GM19240 (cell line): ENCODE measurements around the gene ARHGAP32.
A peak's percentile ranks its signal among the peaks of the same experiment; 100 is the strongest.
"Not testable (repeated sequence)": the region's sequence is repeated elsewhere in the genome, so short reads cannot be mapped to it uniquely, and the experiment has no call there.

Source experiments
- DNase-seq: peaks from one replicate; pipeline ENCODE4 v3.0.0; 2011; ENCODE audit warnings: low spot score; ENCODE audit not compliant: insufficient read length

ARHGAP32 gene

DNA sequence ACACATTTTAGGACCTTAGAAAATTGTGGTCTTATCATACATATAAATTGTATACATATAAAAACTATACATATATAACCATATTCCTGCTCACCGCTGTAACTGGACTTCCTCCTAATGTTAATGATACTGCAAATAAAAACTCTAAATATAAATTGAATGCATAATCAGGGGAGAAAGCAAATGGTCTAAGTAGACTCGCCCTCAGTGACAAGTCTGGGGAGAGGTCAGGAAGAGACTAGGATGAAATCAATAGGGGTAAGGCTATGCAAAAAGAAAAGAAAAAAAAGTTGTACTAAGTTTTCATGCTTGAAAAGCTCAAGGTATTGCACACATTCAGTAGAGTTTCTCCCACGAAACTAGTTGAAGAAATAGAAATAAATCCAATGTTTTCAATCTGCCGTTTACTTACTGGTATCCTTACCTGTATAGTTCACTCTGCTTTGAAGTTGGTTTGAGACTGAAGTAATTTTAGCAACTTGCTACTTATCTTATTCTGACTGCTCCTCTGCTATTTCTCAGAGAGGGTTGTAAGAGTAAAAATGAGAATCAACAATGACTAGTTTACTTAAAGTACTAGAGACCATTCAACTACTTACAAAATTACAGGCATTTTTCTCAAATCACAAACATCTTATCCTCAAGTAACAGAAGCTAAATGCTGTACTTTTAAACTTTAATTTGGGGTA lies 12.2 kb upstream of the ARHGAP32 start:
- DNase-seq = no peak

DNA sequence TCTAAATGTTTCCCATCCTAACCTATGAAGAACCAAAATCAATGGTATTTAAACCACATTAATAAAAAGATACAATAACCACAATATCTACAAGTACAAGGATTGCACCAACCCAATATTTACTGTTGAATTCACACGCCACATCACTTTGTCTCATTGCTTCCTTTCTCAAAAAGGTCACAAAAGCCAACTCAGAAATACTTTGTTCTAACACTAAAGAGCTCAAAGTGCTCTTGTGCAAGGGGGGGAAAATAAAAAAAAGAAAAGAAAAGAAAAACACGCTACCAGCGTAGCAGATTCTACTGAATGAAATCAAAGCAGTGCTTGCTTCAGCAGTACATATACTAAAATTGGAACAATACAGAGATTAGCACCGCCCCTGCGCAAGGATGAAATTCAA lies 10.5 kb upstream of the ARHGAP32 start:
- no peak for DNase-seq

DNA sequence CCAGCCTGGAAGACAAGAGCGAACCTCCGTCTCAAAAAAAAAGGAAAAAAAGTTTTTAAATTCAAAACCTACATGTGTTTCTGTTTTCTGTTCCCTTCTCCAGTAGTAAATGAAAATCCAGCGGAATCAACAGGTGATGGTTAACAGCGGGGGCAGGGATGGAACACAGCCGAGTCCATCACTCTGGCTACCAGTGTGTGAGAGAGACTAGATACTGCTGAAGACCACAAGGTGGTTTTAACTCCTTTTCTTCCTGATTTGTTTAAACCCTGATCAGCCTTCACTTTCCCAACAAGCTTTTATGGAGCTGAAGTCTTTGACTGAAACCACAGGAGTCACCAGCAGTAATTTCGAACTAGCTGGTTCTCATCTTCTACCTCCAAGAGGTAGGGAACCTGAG lies 3.6 kb upstream of the ARHGAP32 start:
- DNase-seq = no peak

DNA sequence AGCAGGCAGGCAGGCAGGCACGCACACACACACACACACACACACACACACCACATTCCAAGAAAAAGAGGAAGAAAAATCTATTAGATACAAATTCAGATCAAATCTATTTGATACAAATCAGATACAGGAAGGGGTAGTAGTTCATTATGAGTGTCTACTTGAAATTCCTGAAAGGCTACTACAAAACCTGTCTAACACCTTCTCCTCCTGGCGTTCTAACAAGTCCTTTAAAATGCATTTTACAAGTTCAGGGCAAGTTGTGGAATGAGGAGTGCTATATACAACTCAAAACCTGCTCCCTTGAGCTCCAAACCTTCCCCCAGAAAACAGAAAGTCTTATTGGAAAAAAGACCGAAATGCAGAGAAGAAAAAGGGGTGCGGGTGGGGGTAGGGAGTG lies 476 bp downstream of the ARHGAP32 start:
- DNase-seq = no peak

DNA sequence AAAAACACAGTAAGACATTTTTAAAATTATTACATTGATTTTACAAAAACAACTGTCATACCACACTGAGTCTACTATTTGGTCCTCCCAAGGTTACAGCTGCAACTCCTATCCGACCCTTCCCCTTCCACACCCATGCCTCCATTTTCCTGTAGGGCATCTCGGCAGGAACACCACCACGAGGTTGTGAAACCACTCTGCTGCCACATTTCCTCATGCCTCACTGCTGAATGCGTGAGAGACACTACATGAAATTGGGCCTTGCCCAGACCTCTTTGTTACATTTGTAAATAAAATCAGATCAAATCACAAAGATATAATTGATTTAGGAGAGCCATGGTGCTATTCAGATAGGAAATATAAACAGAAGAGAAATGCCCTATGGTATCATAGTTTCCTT lies 2.0 kb downstream of the ARHGAP32 start:
- no peak for DNase-seq

DNA sequence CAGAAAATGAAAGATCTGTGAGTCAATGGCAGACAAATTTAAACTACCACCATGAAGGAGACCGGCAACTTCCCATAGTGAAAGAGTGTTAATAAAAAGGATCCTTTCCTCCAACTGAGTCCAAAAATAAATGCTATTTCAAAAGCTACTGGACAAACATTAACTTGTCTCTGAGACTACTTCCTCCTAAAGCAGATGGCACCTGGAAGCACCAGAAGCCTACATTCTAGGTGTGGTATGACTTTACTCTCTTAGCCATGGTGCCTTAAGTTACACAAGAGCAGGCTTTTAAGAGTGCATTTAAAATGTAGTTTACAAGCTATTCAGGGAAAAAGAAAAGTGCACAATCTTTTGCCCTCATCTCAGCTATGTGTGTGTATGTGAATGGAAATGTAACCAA lies 2.5 kb downstream of the ARHGAP32 start:
- no peak for DNase-seq

DNA sequence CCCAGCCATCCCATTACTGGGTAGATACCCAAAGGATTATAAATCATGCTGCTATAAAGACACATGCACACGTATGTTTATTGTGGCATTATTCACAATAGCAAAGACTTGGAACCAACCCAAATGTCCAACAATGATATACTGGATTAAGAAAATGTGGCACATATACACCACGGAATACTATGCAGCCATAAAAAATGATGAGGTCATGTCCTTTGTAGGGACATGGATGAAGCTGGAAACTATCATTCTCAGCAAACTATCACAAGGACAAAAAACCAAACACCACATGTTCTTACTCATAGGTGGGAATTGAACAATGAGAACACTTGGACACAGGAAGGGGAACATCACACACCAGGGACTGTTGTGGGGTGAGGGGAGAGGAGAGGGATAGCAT lies 7.0 kb downstream of the ARHGAP32 start:
- not testable (repeated sequence) for DNase-seq

DNA sequence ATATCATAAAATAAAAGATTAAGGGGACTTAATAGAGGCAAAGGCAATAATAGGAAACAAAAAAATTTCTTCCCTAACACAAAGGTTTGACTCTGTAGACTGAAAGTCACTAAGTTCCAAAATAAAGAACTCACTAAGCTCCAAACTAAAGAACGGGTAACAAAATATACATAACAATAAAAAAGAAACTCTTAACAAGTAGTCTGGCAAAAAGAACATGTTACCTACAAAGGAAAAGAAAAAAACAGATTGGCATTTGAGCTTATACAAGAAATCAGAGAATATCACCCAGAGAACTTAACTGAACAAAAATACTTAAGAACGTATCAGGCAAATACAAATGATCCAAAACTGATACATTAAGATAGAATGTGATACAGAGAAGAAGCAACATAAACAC lies 7.5 kb downstream of the ARHGAP32 start:
- no peak for DNase-seq

DNA sequence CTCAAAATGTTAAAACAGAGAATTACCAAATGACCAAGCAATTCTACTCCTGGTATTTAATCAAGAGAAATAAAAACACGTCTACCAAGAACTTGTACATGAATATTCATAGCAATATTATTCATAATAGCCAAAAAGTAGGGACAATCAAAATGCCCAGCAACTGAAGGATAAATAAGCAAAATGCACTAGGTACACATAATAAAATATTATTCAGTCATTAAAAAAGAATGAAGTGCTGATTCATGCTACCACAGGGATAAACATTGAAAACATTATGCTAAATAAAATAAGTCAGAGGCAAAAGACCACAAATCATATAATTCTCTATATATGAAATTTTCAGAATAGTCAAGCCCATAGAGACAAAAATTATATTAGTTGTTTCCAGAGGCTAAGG lies 24.8 kb downstream of the ARHGAP32 start:
- DNase-seq = no peak

DNA sequence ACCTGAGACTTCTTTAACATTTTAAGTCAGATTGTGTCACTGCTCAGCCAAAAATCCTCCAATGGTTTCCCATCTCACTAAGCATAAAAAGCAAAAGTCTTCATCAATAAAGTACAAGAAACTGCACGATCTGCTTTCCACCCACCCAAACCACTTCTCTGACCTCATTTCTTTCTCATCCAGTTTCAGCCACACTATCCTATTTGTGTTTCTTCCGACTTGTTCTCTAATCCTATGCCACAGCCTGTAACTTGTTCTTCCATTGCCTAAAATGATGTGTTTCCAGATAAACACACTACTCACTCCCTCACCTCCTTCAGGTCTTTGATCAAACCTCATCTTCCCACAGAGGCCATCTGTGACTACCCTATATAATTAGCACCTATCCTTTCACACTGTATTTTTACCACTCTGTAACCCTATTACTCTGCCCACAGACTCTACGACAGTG lies 28.4 kb downstream of the ARHGAP32 start:
- DNase-seq = no peak

DNA sequence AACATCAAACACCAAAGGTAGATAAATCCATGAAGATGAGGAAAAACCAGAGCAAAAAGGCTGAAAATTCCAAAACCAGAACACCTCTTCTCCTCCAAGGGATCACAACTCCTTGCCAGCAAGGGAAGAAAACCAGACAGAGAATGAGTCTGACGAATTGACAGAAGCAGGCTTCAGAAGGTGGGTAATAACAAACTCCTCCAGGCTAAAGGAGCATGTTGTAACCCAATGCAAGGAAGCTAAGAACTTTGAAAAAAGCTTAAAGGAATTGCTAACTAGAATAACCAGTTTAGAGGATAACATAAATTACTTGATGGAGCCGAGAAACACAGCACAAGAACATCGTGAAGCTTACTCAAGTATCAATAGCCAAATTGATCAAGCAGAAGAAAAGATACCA lies 35.0 kb downstream of the ARHGAP32 start:
- not testable (repeated sequence) for DNase-seq

DNA sequence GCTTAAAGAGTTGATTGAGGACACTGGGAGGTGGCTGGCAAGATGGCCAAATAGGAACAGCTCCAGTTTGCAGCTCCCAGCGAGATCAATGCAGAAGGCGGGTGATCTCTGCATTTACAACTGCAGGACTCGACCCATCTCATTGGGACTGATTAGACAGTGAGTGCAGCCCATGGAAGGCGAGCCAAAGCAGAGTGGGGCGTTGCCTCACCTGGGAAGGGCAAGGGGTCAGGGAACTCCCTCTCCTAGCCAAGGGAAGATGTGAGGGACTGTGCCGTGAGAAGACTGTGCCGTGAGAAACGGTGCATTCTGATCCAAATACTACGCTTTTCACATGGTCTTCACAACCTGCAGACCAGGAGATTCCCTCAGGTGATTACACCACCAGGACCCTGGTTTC lies 36.4 kb downstream of the ARHGAP32 start:
- DNase-seq = no peak

DNA sequence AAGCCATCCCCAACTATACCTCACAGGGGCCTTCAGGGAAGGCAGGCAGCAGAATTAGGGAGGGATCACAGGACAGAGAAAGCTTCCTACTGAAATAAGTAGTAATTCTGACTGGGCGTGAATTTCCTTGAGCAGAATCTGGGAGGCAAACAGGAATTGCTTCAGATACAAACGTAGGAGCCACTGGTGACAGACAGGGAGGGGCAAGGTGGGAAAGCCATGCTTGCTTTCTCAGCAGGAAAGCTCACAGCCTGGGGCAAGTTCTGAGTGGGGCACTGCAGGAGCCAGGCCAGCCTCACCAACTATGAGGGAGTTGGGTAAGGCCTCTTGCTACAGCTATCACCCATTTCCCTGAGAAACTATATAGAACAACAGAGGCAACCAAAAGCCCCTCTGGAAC lies 43.6 kb downstream of the ARHGAP32 start:
- DNase-seq = no peak

DNA sequence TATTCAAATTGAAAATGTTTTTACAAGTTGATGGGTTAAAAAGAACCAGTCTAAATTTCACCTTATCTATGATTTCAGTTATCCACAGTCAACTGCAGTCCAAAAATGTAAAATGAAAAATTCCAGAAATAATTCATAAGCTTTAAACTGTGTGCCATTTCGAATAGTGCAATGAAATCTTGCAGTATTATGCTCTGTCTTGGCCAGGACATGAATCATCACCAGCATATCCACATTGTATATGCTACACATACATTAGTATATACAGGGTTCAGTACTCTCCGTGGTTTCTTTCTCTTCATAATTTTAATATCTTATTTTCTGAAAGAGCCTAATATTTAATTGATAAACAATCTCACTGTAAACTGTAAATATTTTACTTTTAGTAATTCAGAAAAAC lies 45.9 kb downstream of the ARHGAP32 start:
- DNase-seq = no peak

DNA sequence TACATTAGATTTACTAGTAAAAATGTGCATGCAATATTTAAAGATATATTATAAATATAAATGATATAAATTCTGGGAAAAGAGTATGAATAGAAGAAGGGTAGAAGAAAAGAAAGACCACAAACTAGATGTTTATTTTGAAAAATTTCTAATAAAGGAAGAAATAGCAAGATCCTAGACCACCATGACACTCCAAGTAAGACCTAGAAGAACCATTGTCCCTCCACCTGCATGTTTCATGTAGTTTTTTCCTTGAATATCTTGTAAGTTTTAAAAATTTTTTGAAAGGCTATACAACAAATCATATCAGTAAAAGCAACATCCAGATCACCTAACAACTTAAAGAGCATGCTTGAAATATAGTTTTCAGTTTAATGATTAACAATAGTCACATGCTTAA lies 46.8 kb downstream of the ARHGAP32 start:
- no peak for DNase-seq

DNA sequence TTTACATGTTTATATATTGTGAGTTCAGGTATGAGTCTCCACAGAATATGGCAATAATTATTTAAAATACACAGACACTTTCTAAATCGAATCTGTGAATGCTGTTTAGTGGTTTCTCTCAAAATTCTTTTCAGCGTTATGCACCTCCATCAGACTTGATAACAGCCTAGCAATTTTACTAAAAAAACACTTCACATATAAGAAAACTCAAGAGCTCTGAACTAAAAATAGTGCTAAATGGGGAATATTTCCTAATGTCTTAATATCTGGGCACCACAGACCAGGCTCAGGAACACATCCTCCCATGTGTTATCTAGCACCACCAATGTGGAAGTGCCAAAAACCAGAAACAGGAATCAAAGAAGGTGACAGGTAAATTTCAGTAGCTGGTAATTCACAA lies 47.9 kb downstream of the ARHGAP32 start:
- no peak for DNase-seq

DNA sequence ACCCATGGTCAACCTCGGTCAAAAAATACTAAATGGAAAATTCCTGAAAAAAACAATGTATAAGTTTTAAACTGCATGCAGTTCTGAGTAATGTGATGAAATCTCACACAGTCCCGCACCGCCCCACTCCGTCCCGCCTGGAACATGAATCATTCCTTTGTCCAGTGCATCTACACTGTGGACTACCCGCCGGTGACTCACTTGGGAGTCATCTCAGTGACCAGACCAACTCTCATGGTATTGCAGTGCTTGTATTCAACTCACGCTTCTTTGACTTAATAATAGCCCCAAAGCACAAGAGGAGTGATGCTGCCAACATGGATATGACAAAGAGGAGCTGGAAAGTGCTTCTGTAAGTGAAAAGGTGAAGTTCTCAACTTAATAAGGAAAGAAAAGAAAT lies 48.8 kb downstream of the ARHGAP32 start:
- no peak for DNase-seq

DNA sequence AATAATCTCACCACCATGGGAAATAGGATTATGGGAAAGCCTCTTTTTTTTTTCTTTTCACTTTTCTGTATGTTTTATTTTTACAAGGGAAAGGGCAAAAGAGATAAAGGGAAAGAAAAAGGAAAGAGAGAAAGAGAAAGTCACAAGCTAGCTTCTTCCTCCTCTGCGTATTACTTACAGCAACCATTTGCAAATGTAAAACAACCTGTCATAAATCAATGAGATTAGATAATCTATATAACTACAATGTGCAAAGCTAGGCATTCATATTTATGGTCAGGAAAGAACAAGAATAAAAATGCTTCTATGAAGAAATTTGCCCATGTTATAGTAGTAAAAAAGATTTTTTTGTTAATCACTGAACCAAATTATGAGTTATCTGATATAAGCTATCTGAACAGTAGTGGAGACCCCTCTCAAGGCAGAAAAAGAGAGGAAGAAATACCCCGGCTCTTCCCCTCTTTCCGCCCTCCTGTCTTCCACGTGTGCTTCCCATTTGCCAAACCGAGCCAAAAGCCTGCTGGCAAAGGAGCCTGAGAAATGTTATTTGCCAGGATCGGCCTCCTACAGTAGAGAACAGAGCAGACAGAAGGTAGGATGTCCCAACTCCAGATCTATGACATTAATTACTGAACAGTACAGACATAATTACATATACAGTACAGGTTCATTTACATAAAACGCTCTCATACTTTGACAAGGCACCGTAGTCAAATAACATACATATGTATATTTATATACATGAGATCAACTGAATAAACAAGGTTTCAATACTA lies 50.2 kb downstream of the ARHGAP32 start:
- DNase-seq = no peak

DNA sequence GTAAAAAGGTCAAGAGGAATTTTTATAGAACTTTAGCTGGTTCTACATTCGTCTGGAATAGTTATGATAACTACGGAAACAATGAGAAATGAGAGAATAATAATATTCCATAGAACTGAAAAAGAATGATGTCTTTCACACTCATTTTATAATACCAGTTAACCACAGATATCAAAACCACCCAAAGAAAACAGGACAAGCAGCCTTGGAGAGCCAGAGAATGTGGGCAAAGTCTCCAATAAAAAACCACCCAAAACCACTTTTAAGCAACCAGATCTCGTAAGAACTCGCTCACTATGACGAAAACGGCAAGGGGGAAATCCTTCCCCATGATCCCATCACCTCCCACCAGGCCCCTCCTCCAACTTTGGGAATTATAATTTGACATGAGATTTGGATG lies 60.8 kb downstream of the ARHGAP32 start:
- no peak for DNase-seq

DNA sequence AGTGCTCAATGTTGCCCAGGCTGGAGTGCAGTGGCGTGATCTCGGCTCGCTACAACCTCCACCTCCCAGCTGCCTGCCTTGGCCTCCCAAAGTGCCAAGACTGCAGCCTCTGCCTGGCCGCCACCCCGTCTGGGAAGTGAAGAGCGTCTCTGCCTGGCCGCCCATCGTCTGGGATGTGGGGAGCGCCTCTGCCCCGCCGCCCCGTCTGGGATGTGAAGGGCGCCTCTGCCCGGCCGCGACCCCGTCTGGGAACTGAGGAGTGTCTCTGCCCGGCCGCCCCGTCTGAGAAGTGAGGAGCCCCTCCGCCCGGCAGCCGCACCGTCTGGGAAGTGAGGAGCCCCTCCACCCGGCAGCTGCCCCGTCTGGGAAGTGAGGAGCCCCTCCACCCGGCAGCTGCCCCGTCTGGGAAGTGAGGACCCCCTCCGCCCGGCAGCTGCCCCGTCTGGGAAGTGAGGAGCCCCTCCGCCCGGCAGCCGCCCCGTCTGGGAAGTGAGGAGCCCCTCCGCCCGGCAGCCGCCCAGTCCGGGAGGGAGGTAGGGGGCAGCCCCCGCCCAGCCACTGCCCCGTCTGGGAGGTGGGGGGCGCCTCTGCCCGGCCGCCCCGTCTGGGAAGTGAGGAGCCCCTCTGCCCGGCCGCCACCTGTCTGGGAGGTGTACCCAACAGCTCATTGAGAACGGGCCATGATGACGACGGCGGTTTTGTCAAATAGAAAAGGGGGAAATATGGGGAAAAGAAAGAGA lies 63.1 kb downstream of the ARHGAP32 start:
- DNase-seq = not testable (repeated sequence)

DNA sequence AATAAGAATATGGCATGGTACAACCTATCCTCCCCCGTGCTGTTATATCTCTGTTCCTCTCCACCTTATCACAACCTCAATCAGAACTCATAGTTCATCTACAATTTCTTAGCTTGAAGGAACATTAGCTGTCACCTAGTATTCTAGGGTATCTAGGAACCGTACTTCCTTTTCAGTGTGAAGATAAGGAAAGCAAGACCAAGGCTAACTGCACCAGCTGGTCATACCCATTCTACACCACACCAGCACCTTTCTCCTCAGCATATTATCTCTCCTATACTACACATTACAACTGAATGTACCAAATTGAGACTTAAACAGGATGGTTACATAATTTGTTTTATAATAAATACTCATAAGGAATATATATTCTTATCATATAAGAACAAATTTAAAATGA lies 73.1 kb downstream of the ARHGAP32 start:
- DNase-seq = no peak

DNA sequence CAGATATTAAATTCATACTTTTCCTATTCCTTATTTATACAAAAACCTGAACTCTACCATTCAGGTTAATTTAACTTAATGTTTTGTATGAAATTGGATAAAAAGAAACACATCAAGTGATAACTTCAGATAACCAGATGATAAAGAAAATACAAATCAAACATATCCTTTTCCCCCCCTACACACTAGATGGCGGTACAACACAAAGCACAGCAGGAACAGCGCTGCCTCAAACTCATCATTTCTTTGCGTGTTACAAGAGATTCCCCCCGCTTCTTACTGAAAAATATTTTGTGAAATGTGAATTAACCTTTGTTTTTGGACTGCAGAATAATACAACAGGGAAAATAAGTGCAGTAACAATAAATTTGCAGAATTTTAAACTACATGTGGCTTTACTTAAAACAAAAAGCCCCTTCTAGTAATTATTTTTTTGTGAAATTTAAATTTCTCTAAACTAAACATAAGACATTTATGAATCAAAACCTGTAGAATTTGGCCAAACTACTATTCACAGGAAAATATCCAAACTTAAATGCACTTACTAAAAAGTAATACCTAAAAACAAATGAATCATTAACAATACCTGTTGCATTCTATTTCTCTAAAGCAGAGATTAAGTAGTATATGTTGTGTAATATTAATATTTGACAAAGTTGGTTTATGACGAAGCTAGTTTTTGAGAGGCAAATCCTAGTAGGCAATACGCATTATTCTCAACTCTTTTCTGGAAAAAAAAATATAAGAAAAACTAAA lies 74.4 kb downstream of the ARHGAP32 start:
- peak; percentile 2 for DNase-seq
